Memory B cell (primary cell): ENCODE results near the gene OSBPL10.

Source experiments
- ATAC-seq: fragments of 150-1000 bp; cut with Tn5 transposase; 2 replicates; pipeline ENCODE4 v1.10.0; 2021; ENCODE audit warnings: low read depth, mild to moderate bottlenecking, moderate library complexity
- DNase-seq, 2 donors: peaks; one replicate each; pipeline ENCODE4 v3.0.0; 2022; ENCODE audit warnings: low spot score in 2 of 2
- H3K27ac Mint-ChIP-seq: one replicate; pipeline ENCODE4 v1.8.0; 2022; ENCODE audit warnings: mild to moderate bottlenecking, moderate library complexity, mixed read lengths
- H3K27me3 Mint-ChIP-seq: one replicate; pipeline ENCODE4 v1.8.0; 2022; ENCODE audit warnings: mixed read lengths
- H3K36me3 Mint-ChIP-seq: one replicate; pipeline ENCODE4 v1.8.0; 2022; ENCODE audit warnings: mild to moderate bottlenecking, mixed read lengths
- H3K4me1 Mint-ChIP-seq: one replicate; pipeline ENCODE4 v1.8.0; 2022; ENCODE audit warnings: mixed read lengths
- H3K4me3 Mint-ChIP-seq: one replicate; pipeline ENCODE4 v1.8.0; 2022; ENCODE audit warnings: mild to moderate bottlenecking, moderate library complexity, mixed read lengths
- H3K9me3 Mint-ChIP-seq: one replicate; pipeline ENCODE4 v1.8.0; 2022; ENCODE audit warnings: mixed read lengths

Gene OSBPL10

DNA sequence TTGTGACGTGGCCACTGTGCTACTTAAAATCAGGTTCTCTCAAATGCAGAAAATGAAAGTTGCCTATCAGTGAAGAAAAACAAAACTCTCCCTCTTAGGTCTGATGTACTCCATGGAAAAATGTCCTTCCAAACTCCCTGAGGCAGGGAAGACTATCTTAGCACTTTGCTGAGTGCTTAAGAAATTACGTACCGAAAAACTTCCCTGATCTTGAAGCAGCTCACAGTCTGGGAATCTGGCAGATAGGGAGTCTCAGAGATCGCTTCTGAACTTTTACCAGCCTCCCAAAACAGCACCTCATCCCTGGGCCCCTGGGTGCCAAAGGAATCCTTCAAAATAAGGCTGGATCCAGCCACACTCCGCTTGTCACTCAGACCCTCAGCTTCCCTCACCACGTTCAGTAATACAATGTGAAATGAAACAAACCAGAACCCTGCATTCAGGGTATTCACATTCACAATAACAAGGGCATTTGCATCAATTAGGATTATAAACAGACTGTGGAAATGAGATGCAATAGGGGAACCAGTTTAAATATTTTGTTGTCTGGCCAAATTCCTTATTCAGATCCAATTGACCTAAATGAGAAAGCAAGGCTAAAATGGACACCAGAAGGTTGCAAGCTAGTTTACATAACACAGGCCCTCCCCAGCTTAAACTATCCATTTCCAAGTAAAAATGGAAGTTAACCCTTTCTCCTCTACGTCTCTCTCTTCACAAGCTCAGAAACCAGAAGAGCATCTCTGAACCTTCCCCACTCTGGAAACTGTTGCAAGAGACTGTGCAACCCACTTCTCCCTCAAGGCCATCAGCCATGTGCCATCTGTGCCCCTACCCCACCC lies 20.9 kb downstream of the OSBPL10 start:
- ATAC-seq: peak; percentile 45
- H3K36me3 Mint-ChIP-seq: peaks cover 27% of the 10 kb centered on the region

DNA sequence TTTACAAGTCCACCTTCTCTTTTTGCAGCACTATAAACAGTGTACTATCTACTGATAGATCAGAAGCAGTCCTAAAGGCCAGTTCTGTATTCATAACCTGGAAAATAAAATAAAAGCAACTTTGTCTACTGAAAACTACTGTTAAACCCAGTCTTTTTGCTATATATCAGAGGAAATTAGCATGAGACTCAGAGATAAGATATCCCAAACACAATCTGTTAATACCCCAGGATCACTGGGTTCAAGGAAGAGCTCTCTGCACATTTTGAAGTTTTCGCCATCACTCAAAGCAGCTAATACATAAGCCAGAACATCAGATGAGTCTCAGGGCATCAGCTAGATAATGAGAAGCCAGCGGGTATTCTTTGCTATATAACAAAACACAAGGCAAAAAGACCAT lies 21.8 kb downstream of the OSBPL10 start:
- Mint-ChIP-seq H3K9me3 (peaks cover 2% of the 10 kb centered on the region), H3K4me3 (peak overlapping the region; percentile 85), H3K27ac (peak overlapping the region; percentile 94), H3K36me3 (peaks cover 33% of the 10 kb centered on the region), H3K27me3 (no peaks in the 10 kb centered on the region), H3K4me1 (peaks cover 66% of the 10 kb centered on the region)
- DNase-seq (no peak), ATAC-seq (no peak)

More for the DNA sequence above, 20.9 kb downstream of the OSBPL10 start:
- no peaks in the 10 kb centered on the region for H3K27me3 Mint-ChIP-seq
- H3K4me1 Mint-ChIP-seq: peaks cover 60% of the 10 kb centered on the region
- H3K27ac Mint-ChIP-seq: peak overlapping the region; percentile 94
- H3K4me3 Mint-ChIP-seq: peak overlapping the region; percentile 85
- H3K9me3 Mint-ChIP-seq: peaks cover 2% of the 10 kb centered on the region
- DNase-seq: no peak

DNA sequence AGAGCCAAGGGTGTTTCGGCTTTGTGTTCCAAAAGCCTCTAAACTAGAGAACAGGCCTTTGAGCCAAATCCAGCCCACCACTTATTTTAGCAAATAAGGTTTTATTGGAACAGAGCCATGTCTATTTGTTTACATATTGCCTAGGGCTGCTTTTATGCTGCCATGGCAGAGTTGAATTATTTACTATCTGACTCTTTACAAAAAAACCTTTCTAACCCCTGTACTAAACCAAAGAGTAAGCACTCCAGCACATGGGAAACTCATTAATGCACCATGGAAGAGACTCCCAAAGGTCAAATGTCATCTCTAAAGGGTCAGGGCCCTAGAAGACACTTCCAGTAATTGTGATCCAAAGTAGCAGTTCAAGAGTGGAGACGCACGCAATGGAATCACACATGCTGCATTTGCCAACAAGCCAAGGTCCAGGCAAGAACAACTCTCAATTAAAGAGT lies 22.3 kb downstream of the OSBPL10 start:
- peaks cover 64% of the 10 kb centered on the region for H3K4me1 Mint-ChIP-seq
- H3K27me3 Mint-ChIP-seq: no peaks in the 10 kb centered on the region

DNA sequence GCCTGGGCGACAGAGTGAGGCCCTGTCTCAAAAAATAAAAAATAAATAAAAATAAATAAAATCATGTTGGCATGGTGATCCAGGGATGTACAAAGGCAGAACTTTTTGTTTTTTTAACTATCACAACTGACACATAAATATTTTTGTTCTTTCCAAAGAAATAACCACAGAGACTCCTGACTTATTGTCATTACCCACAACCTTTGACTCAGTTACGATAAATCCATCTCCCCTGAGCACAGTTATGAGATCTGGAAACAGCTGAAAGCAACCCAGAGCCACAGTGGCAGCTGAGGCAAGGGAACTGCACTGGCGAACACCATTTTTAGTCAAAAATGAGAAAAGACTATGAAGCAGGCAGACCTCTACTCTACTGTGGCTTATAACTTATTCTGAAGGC lies 24.0 kb downstream of the OSBPL10 start:
- peaks cover 65% of the 10 kb centered on the region for H3K4me1 Mint-ChIP-seq
- no peak for DNase-seq
- peaks cover 26% of the 10 kb centered on the region for H3K36me3 Mint-ChIP-seq
- H3K9me3 Mint-ChIP-seq: peaks cover 2% of the 10 kb centered on the region
- no peaks in the 10 kb centered on the region for H3K27me3 Mint-ChIP-seq
- H3K27ac Mint-ChIP-seq: peak overlapping the region; percentile 94
- peak overlapping the region; percentile 85 for H3K4me3 Mint-ChIP-seq
- peak; percentile 5 for ATAC-seq

More for the DNA sequence above, 22.3 kb downstream of the OSBPL10 start:
- Mint-ChIP-seq H3K27ac (peak overlapping the region; percentile 94), H3K36me3 (peaks cover 31% of the 10 kb centered on the region), H3K4me3 (peak overlapping the region; percentile 85), H3K9me3 (peaks cover 2% of the 10 kb centered on the region)
- ATAC-seq (no peak), DNase-seq (no peak)

DNA sequence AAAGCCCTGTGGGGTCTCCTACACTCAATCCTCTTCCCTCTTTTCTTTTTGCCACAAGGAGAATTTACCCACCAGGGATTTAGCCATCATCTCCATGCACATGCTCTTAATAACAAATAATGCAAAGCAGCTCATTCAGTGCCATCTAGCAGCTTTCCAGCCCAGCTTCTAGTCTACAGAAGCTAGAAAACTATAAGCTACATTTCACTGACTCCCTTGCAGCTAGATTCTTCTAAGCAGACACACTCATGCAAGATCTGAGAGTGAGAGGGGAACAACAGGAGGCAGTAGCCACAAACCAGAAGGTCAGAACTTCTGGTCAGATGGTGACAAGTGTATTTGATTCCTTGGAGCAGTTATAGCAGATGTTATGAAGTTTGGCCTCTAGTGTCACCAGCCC lies 25.5 kb downstream of the OSBPL10 start:
- Mint-ChIP-seq H3K4me1 (peaks cover 62% of the 10 kb centered on the region), H3K36me3 (peaks cover 31% of the 10 kb centered on the region), H3K27ac (peak overlapping the region; percentile 80), H3K9me3 (peaks cover 7% of the 10 kb centered on the region), H3K4me3 (peak overlapping the region; percentile 33), H3K27me3 (no peaks in the 10 kb centered on the region)
- DNase-seq: no peak
- no peak for ATAC-seq

DNA sequence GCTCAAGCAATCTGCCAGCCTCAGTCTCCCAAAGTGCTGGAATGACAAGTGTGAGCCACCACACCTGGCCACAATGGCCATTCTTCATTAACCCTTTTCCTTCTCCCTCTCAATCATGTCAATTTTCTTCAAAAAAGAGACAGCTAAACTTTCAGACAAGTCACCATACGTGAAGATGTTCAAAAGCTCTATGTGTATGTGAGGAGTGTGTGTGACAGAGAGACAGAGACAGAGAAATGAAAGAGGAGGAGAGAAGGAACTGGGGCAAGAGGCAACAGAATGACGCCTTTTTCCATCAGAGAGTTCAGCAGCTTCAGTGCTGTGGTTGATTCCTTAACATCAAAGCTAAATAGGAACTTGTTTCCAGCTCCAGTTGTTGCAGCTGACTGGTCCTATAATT lies 27.4 kb downstream of the OSBPL10 start:
- H3K4me3 Mint-ChIP-seq: peak overlapping the region; percentile 11
- H3K36me3 Mint-ChIP-seq: peaks cover 32% of the 10 kb centered on the region
- peaks cover 7% of the 10 kb centered on the region for H3K9me3 Mint-ChIP-seq
- peak overlapping the region; percentile 89 for H3K27ac Mint-ChIP-seq
- H3K4me1 Mint-ChIP-seq: peaks cover 60% of the 10 kb centered on the region
- DNase-seq (no peak), ATAC-seq (no peak)
- H3K27me3 Mint-ChIP-seq: no peaks in the 10 kb centered on the region

DNA sequence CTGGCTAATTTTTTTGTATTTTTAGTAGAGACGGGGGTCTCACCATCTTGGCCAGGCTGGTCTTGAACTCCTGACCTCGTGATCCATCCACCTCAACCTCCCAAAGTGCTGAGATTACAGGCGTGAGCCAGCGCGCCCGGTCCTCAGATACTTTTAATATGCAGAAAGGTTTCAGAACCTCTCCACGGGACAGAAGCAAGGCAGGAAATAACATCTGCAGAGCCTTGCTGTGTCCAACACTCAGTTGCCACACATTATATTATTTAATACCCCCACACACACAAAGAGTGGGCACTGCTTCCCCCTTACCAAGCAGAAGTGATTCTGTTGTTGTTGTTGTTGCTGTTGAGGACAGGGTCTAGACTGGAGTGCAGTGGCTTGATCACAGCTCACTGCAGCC lies 28.0 kb downstream of the OSBPL10 start:
- ATAC-seq: peak; percentile 28
- peaks cover 61% of the 10 kb centered on the region for H3K4me1 Mint-ChIP-seq

DNA sequence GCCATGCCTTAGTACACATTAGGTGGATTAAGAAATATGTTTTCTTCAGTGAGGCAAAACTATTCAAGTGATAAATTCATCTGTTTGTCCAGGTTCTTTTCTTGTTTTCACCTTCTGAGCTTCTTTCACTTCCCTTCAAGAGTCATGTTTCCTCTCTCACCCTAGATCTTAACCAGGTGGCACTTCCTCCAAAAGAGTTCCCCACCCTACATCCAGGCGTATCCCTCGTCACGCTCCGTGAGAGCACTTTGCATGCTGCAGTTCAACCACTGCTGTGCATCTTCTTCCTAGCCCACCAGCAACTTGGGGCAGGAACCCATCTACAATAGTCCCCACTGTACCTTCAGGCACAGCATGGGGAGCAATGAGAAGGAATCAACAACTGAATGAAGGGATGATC lies 28.9 kb downstream of the OSBPL10 start:
- peak overlapping the region; percentile 89 for H3K27ac Mint-ChIP-seq
- H3K4me3 Mint-ChIP-seq: peak overlapping the region; percentile 79
- peak; percentile 65 to 80 for DNase-seq
- H3K36me3 Mint-ChIP-seq: peaks cover 29% of the 10 kb centered on the region
- peak; percentile 90 for ATAC-seq
- H3K27me3 Mint-ChIP-seq: no peaks in the 10 kb centered on the region
- peaks cover 7% of the 10 kb centered on the region for H3K9me3 Mint-ChIP-seq
- peaks cover 60% of the 10 kb centered on the region for H3K4me1 Mint-ChIP-seq

More for the DNA sequence above, 28.0 kb downstream of the OSBPL10 start:
- H3K27ac Mint-ChIP-seq: peak overlapping the region; percentile 89
- DNase-seq: no peak
- H3K9me3 Mint-ChIP-seq: peaks cover 7% of the 10 kb centered on the region
- H3K27me3 Mint-ChIP-seq: no peaks in the 10 kb centered on the region
- H3K4me3 Mint-ChIP-seq: peak overlapping the region; percentile 59
- H3K36me3 Mint-ChIP-seq: peaks cover 32% of the 10 kb centered on the region

DNA sequence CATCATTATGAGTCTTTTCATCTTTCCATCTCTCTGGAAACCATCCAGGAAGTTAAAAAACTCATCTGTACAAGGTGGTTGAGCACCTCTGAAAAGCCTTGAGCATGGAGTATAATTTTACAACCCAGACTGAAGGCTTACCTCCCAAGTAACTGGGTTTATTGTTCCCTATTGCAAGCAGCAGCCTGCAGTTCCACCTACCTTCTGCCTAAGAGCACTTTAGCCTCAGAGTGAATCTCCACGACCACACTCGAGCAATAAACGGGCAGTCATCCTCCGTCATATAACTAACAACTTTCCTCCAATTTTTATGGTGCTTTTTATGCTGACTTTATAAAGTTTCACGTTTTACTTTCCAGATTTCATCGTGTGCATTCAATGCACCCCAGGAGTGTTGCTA lies 32.8 kb downstream of the OSBPL10 start:
- ATAC-seq: no peak
- no peaks in the 10 kb centered on the region for H3K27me3 Mint-ChIP-seq
- H3K4me3 Mint-ChIP-seq: peak overlapping the region; percentile 81
- H3K36me3 Mint-ChIP-seq: peaks cover 12% of the 10 kb centered on the region
- peaks cover 57% of the 10 kb centered on the region for H3K4me1 Mint-ChIP-seq
- peaks cover 4% of the 10 kb centered on the region for H3K9me3 Mint-ChIP-seq
- peak overlapping the region; percentile 97 for H3K27ac Mint-ChIP-seq
- no peak for DNase-seq

DNA sequence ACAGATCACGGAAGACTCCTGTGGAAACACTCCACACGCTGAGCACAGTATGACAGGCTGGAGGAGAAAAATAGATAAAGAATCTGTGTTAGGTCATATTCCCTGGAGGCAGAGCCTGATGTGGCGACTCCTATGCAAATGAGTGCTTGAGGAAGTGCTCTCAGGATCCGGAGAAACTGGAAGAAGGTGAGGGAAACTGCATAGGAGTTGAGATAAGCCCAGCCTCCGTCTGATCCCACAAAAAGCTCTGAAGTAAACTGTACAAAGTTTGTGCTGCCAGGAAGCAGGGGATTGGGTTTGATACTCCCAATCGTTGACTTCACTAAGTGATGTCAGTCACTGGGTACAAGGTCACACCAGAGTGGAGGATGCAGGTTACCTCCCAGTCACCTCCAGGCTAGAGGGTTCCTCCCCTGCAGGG lies 33.4 kb downstream of the OSBPL10 start:
- Mint-ChIP-seq H3K27me3 (no peaks in the 10 kb centered on the region), H3K36me3 (peaks cover 16% of the 10 kb centered on the region), H3K9me3 (peaks cover 4% of the 10 kb centered on the region), H3K4me1 (peaks cover 56% of the 10 kb centered on the region), H3K27ac (peak overlapping the region; percentile 97), H3K4me3 (peak overlapping the region; percentile 81)
- DNase-seq (no peak), ATAC-seq (no peak)

DNA sequence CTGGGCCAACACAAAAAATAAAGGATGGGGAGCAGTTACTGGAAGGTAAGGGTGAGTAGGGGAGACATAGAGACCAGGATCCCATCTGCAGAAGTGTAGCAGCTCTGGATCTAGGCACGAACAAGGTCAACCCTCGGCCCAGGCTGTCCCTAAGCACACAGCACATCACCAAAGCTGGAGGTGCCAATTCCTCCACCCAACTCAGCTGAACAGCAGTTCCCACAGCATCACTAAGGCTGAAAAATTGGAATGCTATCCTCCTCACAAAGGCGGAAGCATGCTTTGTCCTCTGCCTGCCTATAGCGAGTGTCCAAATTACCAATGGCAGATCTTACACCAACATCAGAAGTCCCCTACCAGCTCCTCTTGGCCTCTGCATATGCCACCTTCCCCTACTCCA lies 33.9 kb downstream of the OSBPL10 start:
- H3K4me1 Mint-ChIP-seq: peaks cover 53% of the 10 kb centered on the region
- no peaks in the 10 kb centered on the region for H3K27me3 Mint-ChIP-seq
- DNase-seq (no peak), ATAC-seq (no peak)
- H3K9me3 Mint-ChIP-seq: peaks cover 4% of the 10 kb centered on the region
- peak overlapping the region; percentile 81 for H3K4me3 Mint-ChIP-seq
- peaks cover 16% of the 10 kb centered on the region for H3K36me3 Mint-ChIP-seq
- H3K27ac Mint-ChIP-seq: peak overlapping the region; percentile 97

DNA sequence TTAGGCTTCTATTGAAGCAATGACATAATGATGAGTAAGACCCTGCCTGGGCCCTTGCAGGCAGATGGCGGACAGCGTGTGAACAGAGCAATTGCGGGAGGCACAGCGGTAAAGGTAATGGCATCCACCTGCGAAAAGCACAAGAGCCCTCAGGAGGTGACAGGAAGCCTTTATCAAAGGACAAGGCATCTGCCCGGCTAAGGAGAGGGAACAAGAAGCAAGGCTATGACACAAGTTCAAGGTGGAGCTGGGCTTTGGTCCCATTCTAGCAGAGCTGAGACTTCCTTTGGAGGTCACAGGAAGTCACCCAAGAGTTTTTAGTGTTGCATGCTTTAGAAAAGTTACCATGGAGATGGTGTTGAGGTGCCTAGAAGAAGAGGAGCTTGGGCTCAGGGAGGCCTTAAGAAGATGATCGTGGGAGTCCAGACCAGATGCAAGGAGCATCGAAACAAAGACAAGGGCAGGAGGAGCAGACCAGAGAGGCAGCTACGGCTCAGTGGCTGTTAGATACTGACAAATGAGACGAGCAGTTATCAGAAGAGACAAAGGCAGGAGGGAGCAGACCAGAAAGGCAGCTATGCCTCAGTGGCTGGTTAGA lies 34.5 kb downstream of the OSBPL10 start:
- ATAC-seq (peak; percentile 72), DNase-seq (peak; percentile 37 to 47)
- Mint-ChIP-seq H3K4me1 (peaks cover 57% of the 10 kb centered on the region), H3K27me3 (no peaks in the 10 kb centered on the region), H3K36me3 (peaks cover 16% of the 10 kb centered on the region), H3K9me3 (peaks cover 4% of the 10 kb centered on the region), H3K4me3 (peak overlapping the region; percentile 77), H3K27ac (peak overlapping the region; percentile 97)

DNA sequence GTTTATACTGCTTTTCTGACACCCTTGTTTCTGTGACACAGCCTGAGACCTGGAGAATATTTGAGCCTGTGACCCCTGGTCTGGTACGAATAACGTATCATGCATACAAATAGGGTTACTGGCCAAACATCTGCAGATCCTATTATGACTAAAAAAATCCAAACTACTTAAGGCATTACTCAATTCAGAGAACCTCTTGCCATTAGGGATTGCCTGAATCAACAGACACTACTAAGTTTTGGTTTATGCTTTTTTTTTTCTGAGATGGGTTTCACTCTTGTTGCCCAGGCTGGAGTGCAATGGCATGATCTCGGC lies 35.4 kb downstream of the OSBPL10 start:
- ATAC-seq (no peak), DNase-seq (no peak)
- Mint-ChIP-seq H3K9me3 (peaks cover under 1% of the 10 kb centered on the region), H3K27me3 (no peaks in the 10 kb centered on the region), H3K27ac (peak overlapping the region; percentile 97), H3K4me3 (peak overlapping the region; percentile 71), H3K36me3 (peaks cover 14% of the 10 kb centered on the region), H3K4me1 (peaks cover 57% of the 10 kb centered on the region)

DNA sequence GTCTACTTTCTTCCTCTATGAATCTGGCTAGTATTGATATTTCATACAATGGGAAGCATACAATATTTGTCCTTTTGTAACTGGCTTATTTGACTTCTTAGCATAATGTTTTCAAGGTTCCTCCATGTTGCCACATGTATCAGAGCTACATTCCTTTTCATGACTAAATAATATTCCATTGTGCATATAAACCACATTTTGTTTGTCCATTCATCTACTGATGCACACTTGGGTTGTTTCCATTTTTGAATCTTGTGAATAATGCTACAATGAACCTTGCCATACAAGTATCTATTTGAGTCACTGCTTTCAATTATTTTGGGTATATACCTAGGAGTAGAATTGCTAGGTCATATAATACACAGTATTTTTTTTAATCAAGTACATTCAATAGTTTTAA lies 38.0 kb downstream of the OSBPL10 start:
- Mint-ChIP-seq H3K27ac (no peak overlapping the region), H3K9me3 (no peaks in the 10 kb centered on the region), H3K27me3 (no peaks in the 10 kb centered on the region), H3K4me1 (peaks cover 35% of the 10 kb centered on the region), H3K4me3 (peak overlapping the region; percentile 2), H3K36me3 (peaks cover 10% of the 10 kb centered on the region)
- ATAC-seq (no peak), DNase-seq (no peak)
